Panc1 (cell line): Measurements from ENCODE around the gene FAM50A.

Experiments
- POLR2AphosphoS5 ChIP-seq: IDR thresholded peaks from 2 replicates; pipeline ENCODE4 v1.6.1; 2012; ENCODE audit warnings: mild to moderate bottlenecking, low read depth, low read length, moderate library complexity
- SIN3A ChIP-seq: IDR thresholded peaks from 2 replicates; pipeline ENCODE4 v1.6.1; 2012; ENCODE audit warnings: low read depth, mild to moderate bottlenecking, low read length, moderate library complexity, borderline replicate concordance; ENCODE audit not compliant: insufficient read depth
- TCF7L2 ChIP-seq: IDR thresholded peaks from 2 replicates; pipeline ENCODE4 v1.6.1; 2011; ENCODE audit warnings: mild to moderate bottlenecking, low read depth, low read length, inconsistent platforms
- TF ChIP-seq, protein P1 (sequence below): fragments of 450-650 bp; IDR thresholded peaks from 2 replicates; pipeline ENCODE4 v1.5.1; 2017; ENCODE audit warnings: mild to moderate bottlenecking
- TF ChIP-seq, protein P2 (sequence below), 2 experiments: IDR thresholded peaks; 2 replicates each; pipeline ENCODE4 v1.6.1; 2011 to 2012; ENCODE audit warnings: low read depth in 2 of 2, control low read depth in 1 of 2, low read length in 1 of 2, mild to moderate bottlenecking in 1 of 2, moderate library complexity in 1 of 2; ENCODE audit not compliant: insufficient read depth in 1 of 2

DNA sequence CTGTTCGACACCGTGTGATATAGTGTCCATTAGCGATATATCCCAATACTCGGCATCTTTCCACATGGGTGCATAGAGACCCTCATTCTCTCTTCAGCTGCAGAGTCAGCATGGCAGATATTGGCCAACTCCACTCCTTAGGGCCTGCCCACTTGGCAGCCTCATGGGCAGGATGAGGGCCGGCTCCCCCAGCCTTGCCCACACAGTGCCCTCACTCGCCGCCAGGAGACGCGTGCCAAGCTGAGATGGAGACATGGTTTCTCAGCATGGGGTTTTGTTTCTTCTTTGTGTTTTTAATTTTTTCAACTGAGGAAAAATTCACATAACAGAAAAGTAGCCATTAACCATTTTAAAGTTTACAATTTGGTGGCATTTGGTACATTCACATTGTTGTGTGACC lies 8.9 kb downstream of the FAM50A start:
- TF ChIP-seq, protein P1, sequence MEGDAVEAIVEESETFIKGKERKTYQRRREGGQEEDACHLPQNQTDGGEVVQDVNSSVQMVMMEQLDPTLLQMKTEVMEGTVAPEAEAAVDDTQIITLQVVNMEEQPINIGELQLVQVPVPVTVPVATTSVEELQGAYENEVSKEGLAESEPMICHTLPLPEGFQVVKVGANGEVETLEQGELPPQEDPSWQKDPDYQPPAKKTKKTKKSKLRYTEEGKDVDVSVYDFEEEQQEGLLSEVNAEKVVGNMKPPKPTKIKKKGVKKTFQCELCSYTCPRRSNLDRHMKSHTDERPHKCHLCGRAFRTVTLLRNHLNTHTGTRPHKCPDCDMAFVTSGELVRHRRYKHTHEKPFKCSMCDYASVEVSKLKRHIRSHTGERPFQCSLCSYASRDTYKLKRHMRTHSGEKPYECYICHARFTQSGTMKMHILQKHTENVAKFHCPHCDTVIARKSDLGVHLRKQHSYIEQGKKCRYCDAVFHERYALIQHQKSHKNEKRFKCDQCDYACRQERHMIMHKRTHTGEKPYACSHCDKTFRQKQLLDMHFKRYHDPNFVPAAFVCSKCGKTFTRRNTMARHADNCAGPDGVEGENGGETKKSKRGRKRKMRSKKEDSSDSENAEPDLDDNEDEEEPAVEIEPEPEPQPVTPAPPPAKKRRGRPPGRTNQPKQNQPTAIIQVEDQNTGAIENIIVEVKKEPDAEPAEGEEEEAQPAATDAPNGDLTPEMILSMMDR = no peak
- TF ChIP-seq, protein P2, sequence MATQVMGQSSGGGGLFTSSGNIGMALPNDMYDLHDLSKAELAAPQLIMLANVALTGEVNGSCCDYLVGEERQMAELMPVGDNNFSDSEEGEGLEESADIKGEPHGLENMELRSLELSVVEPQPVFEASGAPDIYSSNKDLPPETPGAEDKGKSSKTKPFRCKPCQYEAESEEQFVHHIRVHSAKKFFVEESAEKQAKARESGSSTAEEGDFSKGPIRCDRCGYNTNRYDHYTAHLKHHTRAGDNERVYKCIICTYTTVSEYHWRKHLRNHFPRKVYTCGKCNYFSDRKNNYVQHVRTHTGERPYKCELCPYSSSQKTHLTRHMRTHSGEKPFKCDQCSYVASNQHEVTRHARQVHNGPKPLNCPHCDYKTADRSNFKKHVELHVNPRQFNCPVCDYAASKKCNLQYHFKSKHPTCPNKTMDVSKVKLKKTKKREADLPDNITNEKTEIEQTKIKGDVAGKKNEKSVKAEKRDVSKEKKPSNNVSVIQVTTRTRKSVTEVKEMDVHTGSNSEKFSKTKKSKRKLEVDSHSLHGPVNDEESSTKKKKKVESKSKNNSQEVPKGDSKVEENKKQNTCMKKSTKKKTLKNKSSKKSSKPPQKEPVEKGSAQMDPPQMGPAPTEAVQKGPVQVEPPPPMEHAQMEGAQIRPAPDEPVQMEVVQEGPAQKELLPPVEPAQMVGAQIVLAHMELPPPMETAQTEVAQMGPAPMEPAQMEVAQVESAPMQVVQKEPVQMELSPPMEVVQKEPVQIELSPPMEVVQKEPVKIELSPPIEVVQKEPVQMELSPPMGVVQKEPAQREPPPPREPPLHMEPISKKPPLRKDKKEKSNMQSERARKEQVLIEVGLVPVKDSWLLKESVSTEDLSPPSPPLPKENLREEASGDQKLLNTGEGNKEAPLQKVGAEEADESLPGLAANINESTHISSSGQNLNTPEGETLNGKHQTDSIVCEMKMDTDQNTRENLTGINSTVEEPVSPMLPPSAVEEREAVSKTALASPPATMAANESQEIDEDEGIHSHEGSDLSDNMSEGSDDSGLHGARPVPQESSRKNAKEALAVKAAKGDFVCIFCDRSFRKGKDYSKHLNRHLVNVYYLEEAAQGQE (IDR thresholded peaks at IDR 0.05; ENCODE audit: insufficient read depth in 1 of 2, low read depth in 2 of 2, low read length in 1 of 2) = no peak
- TF ChIP-seq POLR2AphosphoS5 (no peak), SIN3A (no peak), TCF7L2 (no peak)
